Right renal pelvis (tissue), 4 donors: ENCODE measurements around the gene OSR1. TPM values are rescaled to one million over a fixed set of nuclear protein-coding genes. Genes with fewer than 3 reads are reported as not detected.
"Not testable (repeated sequence)": the region's sequence is repeated elsewhere in the genome, so short reads cannot be mapped to it uniquely, and the experiment has no call there.

ENCODE experiments used
- DNase-seq, 4 donors: peaks; one replicate each; pipeline ENCODE4 v3.0.0-alpha.2; 2013; ENCODE audit warnings: low read depth in 4 of 4, low spot score in 3 of 4, missing footprints in 1 of 4
- polyA plus RNA-seq, 4 donors: library from polyadenylated mRNA; unstranded; fragments of 120-200 nt; gene quantifications; one replicate each; pipeline ENCODE4 v1.2.1, GENCODE V29; 2013; ENCODE audit not compliant: insufficient read length in 4 of 4

OSR1 gene
- polyA plus RNA-seq, 4 donors, result 4.7 to 10.9 (median 6.7) TPM

DNA sequence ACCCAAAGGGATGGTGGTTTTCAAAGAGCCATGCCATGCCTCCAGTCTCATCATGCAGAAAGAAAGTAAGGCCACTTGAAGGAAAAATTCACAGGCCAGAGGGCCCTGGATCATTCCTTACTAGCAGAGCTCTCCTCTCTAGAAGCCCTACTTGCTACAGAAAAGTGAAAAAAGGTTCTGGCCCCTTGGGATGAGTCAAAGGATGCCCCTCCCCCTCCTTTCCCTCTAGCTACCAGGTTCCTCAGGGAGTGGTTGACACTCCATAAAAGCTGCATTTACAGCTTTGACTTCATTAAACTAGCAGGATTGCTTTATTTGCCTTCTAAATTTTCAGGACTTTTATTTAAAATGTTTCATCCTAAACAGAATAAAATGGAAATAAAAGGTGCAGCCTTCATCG, 21.2 kb downstream of the OSR1 start:
- DNase-seq, result no peak

DNA sequence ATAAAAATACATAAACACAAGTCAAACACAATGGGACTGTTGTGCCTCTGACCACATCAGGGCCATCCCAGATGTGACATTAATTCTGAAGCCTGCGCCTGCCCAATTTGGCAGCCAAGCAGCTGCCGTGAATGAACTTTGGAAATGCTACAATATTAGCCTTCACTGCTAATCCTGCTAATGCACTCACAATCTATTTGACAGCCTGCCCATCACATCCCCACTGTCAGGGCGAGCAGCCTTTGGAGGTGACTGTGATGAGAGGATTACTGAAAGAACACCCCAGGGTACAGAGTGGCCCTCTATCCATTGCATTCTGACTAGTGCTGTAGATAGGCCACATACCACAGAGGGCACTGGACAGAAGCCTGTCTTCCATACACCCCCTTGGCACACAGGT, 21.6 kb downstream of the OSR1 start:
- DNase-seq, result no peak

DNA sequence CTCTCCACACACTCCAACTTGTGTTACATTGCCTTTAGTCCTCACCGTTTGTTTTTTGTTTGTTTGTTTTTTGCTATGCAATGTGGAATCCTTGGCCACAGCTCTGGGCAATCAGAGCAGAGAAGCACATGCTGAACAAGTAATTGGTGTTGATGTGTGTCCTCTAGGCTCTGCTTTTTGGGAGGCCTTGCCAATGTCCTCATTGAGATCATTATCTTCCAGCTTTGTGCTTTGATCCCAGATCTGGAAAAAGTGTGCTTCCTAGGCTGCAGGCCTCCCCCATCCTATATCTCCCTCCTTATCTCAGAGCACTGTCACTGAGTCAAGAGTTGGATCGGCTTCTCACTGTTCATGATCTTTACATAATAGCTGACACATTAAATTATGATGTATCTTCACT, 25.9 kb downstream of the OSR1 start:
- no peak for DNase-seq

DNA sequence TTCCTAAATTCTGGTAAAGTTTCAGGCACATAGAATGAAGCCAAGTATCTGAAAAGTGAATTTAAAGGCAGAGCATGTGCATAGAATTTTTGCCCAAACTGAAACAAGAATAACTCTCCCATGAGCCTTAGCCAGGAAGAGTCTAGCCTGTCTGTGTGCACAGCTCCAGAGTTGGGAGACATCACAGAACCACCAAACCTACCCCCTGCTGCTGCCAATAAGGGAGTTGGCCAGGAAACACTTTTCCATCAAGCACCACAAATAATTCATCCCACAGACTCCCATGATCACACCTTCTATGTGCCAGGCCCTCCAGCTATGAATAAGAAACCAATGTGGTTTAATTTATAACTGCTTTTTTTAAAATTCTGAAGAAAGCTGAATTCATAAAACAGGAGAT, 27.0 kb downstream of the OSR1 start:
- DNase-seq, result no peak

DNA sequence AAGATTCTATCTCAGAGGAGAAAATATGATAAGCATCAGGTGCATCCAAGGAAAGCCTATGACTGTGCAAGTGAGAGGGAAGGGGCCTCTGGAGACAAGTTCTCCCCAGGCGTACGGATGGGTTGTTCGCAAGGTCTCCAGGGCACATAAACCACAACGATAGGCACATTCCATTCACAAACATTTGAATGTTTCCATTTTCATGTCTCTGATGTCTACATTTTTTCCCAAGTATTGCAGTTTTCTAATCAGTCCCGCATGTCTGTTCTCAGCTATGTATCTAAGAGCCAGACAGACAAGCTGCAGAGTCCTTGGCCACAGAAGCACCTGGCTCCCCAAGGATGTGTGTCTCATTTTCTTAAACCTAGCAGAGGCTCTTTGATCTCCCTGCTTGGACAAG, 28.0 kb downstream of the OSR1 start:
- DNase-seq, result no peak

DNA sequence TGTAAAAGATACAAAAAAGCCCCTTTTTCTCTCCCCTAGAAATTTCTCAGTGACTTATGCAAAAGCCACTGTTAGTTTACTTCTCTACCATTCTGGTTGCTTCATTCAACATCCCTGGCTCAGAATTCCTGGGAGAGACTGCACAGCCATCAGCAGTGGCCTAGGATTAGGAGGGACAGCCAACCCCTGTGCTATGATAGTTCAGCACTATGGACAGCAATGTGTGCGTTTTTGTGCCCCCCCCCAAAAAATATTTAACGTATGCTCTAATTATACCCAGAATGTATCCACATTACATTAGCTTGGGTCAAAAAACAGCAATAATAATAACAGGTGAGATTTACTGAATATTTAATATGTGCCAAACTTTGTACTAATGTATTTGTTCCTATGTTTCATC, 29.0 kb downstream of the OSR1 start:
- DNase-seq, result no peak

DNA sequence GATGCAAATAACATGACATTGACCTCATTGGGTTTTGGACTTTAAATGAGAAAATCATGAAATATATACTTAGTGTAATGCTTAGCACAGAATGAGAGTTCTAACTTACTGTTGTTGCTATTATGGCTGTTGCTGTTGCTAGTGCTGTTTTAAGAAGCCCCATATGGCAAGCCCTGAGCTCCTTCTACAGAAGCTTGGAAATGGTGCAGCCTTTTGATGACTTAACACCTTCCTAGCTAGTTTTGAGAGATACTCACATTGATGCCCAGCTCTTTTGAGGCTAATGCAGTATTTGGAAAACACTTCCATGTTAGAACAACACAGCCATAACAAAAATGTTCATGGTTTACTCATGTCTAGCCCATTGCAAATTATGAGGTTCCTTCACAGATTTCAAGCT, 30.9 kb downstream of the OSR1 start:
- DNase-seq, result no peak

DNA sequence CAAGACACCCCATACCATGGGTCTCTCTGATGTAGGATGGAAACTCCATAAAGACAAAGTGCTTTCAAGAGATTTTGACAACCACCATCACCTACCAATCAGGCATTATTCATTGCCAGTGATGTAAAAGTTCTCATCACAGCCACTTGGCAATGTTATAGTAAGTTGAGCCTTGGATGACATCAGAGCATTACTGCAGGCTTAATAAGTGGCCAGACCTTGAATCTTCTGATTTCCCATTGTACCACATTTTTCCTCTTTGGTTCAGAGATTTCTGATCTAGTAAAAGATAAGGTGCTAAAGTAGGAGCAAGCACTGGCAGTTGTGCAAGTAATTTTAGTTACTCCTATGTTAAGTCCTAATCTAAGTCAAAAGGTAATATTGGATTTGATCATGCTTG, 36.5 kb downstream of the OSR1 start:
- no peak for DNase-seq

DNA sequence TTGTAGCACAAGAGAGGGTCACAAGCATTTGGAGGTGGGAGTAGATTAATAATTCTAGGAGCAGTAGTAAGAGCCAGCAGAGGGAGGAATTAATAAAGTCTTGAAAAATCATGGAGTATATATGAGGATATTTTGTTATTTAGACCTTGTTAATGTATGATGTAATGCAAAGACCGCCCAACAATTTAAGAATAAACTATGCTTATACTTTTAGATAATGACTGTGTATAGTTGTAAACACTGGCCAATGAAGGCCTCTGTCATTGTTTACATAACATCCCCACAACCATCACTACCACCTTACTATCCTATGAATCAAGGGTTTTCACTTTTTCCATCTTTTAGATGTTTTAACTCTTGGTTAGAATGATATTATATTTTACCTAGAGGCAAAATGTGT, 37.6 kb downstream of the OSR1 start:
- no peak for DNase-seq

DNA sequence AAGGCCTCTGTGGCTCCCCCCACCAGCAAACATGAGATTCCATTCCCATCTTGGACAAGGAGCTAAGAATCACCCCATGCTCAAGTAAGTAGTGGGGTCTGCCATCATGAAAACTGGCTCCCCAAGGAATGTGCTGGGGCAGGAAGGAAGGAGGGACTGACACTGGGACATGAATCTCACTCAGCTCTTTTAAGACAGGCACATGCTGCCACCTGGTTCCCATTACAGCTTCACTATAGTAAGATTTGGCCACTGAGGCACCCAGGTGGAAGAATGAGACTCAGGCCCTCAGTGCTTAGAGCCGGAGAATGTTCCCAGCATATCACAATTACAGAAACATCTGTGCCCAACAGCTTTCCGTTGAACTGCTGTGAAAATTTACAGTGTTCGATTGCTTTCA, 38.7 kb downstream of the OSR1 start:
- DNase-seq, result no peak

DNA sequence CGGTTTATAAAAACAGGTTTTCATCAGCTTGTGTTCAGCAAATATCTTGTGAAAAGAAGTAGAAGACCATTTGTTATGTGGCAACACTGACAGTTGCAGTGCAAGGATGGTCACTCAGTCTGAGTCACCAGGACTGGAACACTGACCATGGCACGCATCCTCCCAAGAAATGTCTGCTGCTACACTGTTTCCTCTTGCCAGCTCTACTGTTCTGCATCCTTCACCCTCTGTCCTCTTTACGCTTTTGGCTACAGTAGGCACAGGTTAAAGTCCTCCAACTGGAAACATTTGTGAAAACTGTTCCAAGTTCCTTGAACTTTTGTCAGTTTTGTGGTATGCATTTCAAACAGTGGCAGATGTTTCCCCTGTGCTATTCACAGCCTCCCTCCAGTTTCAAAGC, 39.4 kb downstream of the OSR1 start:
- DNase-seq, result no peak

DNA sequence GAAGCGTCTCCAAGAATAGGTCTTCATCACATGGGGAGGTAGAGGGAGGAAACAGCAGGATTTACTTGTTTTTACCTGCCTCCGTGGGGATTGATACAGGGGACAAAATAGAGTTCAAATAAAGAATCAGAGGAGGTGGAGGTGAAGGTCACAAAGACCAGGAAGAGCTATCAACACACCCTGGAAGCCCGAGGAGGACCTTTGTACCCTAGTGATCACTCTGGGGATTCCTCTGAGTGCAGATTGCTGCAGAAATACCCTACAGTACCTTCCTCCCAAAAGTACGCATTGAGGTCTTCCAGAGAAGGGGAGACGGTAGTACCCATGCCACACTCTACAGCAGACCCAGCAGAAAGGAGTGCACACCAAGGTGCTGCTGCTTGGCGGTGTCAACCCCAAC, 44.9 kb downstream of the OSR1 start:
- no peak for DNase-seq

DNA sequence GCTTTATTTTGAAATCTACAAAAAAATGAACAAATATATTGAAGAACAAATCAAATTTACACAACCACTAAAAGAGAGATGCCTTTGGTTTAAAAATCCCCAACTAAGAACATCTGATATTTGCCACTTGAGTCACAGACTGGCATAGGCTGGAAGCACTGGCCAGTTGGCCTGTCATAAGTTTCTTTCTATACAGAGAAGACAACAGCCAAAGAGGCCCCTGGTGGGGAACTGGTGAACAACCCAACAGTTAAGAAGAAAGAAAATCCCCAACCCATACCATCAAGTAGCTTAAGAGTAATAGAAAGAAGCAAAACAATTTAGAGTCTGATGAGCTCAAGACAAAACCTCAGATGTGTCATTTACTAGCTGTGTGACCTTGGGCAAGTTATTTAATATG, 45.5 kb downstream of the OSR1 start:
- no peak for DNase-seq

DNA sequence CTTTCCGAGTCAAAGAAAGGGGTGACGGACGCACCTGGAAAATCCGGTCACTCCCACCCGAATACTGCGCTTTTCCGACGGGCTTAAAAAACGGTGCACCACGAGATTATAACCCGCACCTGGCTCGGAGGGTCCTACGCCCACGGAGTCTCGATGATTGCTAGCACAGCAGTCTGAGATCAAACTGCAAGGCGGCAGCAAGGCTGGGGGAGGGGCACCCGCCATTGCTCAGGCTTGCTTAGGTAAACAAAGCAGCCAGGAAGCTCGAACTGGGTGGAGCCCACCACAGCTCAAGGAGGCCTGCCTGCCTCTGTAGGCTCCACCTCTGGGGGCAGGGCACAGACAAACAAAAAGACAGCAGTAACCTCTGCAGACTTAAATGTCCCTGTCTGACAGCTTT, 52.4 kb downstream of the OSR1 start:
- not testable (repeated sequence) for DNase-seq

DNA sequence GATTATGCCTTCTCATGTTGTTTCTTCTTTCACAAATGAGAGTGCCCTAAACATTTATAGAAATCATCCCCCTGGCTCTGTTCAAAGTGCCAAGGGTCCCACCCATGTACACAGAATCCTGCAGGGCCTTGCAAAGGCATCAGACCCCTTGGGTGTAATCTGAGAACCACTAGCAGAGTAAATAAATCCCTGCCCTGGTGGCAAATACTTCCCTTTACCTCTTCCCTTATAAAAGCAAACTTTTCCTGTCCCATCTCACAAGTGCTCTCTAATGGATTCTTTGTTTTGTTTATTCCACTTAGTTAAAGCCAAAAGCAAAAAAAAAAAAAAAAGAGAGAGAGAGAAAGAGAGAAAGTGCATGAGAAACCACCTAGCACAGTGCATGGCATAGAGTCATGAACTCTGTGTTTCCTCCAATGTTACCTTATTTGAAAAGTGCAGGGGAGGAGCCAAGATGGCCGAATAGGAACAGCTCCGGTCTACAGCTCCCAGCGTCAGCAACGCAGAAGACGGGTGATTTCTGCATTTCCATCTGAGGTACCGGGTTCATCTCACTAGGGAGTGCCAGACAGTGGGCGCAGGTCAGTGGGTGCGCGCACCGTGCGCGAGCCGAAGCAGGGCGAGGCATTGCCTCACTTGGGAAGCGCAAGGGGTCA, 52.9 kb downstream of the OSR1 start:
- not testable (repeated sequence) for DNase-seq

DNA sequence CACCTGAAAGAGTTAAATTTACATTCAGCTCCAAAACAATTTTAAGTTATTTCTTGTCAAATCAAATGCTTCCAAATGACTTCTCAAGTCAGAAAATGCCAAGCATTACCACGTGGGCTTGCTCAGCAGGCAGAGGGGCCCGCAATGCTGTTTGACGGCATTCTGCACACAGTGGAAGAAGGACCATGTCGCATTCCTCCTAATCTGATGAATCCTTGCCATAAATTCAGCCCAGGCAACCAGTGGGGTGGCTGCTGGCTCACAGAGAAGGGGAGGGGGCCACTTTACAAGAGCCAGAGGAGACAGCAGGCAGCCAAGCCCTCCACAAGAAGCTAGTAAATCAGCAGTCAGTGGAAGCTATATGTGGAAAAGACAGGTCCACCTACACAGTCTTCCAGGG, 56.7 kb downstream of the OSR1 start:
- DNase-seq, result no peak
